ENCODE measurements around the gene PRLR. TPM values are rescaled to one million over a fixed set of nuclear protein-coding genes. Genes with fewer than 3 reads are reported as not detected.
"Not testable (repeated sequence)": the region's sequence is repeated elsewhere in the genome, so short reads cannot be mapped to it uniquely, and the experiment has no call there.

PRLR gene
- total RNA-seq, 4 donors from 2014 or later = 0.10 to 0.65 (median 0.39) TPM

DNA sequence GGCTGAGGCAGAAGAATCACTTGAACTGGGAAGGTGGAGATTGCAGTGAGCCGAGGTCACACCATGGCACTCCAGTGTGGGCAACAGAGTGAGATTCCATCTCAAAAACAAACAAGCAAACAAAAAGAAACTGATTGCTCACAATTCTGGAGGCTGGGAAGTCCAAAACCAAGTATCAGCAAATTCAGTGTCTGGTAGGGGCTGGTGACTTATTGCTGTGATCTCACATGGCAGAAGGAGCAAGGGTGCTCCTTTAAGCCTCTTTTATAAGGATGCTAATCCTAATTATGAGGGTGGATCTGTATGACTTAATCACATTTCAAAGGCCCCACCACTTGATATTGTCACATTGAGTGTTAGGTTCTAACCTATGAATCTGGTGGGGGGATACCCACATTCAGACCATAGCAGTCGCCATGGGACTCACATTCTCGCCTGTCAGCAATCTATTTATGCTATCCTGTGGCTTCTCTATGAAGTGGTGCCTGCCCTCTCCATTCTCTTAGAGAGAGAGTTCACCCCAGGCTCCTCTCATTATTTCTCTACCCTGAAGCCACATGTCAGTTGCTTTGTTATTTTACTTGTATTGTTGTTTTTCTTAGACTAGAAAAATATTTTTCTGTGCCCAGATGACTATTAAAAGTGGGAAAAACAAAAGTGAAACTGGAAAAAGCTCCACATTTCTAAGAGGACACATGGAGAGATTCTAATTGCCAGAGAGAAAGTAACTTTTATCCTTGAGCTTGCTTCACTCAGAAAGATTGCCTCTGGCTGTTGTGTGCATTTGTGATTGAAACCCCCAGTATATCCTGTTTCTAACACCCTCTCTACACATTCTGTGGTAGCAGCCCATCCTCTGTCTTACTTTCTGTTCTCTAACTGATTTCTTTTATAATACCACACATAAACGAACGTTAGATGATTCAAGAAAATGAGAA is 18.8 kb upstream of the PRLR start:
- Histone ChIP-seq H3K4me1 (no peaks in the 10 kb centered on the region), H3K4me3 (peak overlapping the region in 1 of 4 donors; percentile 26), H3K27me3 (no peaks in the 10 kb centered on the region), H3K27ac (no peak overlapping the region), H3K36me3 (no peaks in the 10 kb centered on the region), H3K9me3 (no peaks in the 10 kb centered on the region)
- no peak for TF ChIP-seq POLR2A (IDR thresholded peaks at IDR 0.05)
- intact Hi-C loops (cut with DNase I; ENCODE audit: low total_unique reads) (no loop called here), in situ Hi-C loops (cut with MboI; ENCODE audit: low sequenced_read_pairs in 4 of 4) (no loop called here)
- no peak for ATAC-seq
- no peak for DNase-seq

DNA sequence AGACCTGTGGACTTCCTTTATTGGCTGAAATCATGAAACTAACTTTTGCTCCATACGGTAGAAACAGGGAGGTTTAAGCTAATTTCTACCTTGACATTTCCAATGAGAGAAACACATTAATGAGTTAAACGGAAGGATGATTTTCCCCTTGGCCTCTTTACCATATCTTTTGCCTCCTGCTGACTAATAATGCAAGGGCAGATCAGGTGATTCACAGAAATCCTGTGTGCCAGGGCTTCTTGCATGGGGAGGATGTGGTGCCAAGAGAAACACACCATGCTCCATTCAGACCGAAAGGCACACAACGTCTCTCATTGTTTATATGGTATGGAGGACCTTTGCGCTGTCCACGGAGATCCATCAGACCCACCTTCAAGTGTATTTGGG is 17.4 kb upstream of the PRLR start:
- ATAC-seq = no peak
- Histone ChIP-seq H3K36me3 (no peaks in the 10 kb centered on the region), H3K27ac (no peak overlapping the region), H3K4me1 (no peaks in the 10 kb centered on the region), H3K9me3 (no peaks in the 10 kb centered on the region), H3K4me3 (no peak overlapping the region), H3K27me3 (no peaks in the 10 kb centered on the region)
- TF ChIP-seq POLR2A (IDR thresholded peaks at IDR 0.05) = no peak
- TF ChIP-seq, protein P1, sequence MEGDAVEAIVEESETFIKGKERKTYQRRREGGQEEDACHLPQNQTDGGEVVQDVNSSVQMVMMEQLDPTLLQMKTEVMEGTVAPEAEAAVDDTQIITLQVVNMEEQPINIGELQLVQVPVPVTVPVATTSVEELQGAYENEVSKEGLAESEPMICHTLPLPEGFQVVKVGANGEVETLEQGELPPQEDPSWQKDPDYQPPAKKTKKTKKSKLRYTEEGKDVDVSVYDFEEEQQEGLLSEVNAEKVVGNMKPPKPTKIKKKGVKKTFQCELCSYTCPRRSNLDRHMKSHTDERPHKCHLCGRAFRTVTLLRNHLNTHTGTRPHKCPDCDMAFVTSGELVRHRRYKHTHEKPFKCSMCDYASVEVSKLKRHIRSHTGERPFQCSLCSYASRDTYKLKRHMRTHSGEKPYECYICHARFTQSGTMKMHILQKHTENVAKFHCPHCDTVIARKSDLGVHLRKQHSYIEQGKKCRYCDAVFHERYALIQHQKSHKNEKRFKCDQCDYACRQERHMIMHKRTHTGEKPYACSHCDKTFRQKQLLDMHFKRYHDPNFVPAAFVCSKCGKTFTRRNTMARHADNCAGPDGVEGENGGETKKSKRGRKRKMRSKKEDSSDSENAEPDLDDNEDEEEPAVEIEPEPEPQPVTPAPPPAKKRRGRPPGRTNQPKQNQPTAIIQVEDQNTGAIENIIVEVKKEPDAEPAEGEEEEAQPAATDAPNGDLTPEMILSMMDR (IDR thresholded peaks at IDR 0.05 in 4 of 5, conservative IDR thresholded peaks at IDR 0.05 in 1 of 5) = no peak
- no peak for DNase-seq
- in situ Hi-C loops (cut with MboI; ENCODE audit: low sequenced_read_pairs in 4 of 4) = no loop called here
- intact Hi-C loops (cut with DNase I; ENCODE audit: low total_unique reads) = no loop called here

DNA sequence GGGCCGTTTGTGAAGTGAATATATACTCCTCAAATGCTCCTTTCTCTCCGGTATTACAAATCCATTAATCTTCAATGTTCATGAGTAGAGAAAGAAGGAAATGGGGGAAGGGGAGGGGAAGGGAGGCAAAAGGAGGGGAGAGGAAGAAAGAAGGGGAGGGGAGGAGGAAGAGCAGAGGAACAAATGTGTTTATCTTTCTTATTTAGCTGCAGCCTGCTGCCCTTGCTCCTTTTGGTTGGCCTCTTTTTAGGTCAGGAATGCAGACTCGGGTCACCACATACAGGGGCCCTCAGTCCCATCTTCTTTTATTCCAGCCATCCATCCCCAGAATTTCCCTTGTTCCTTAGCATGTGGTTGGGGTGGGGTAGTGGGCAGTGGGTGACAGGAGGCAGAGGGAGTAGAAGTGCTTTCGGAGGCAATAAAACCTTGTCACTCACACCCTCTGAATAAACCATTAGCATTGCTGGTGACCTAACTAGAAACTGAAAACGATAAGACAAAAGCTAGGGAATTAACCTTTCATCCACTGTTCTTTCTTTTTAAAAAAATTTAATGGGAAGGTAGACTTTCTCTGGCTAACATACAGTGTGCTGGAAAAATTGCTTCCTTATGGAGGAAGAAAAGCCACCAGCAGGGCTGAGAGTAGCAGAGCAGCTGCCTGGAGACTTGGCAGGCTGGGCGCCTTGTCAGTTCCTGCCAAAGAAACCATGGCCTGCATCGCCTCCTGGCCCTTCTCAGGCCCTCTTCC is 16.8 kb upstream of the PRLR start:
- Histone ChIP-seq H3K9me3 (no peaks in the 10 kb centered on the region), H3K27me3 (no peaks in the 10 kb centered on the region), H3K4me1 (no peaks in the 10 kb centered on the region), H3K36me3 (no peaks in the 10 kb centered on the region), H3K27ac (no peak overlapping the region), H3K4me3 (no peak overlapping the region)
- intact Hi-C loops (cut with DNase I; ENCODE audit: low total_unique reads) = no loop called here
- ATAC-seq = no peak
- TF ChIP-seq, protein P1 (IDR thresholded peaks at IDR 0.05 in 4 of 5, conservative IDR thresholded peaks at IDR 0.05 in 1 of 5) = no peak
- no peak for TF ChIP-seq POLR2A (IDR thresholded peaks at IDR 0.05)
- DNase-seq = no peak
- in situ Hi-C loops (cut with MboI; ENCODE audit: low sequenced_read_pairs in 4 of 4) = no loop called here

DNA sequence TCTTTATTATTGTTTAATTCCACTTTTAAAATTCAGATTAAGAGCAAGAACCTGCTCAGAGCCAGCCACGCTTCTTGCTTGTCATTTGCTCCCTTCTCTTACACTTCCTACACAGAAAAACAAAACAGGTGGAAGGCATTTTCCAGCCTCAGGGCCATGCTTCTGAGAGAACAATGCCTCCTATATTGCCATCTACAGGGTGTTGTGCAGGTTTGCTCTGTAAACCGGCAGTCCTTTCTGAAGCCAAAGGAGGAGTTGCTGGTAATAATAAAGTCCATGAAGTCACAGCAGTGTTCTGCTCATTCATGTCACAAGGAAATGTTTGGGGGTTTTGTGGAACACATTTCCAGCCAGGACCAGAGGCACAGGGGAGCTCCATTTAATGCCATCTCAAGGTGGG is 16.1 kb upstream of the PRLR start:
- Histone ChIP-seq H3K36me3 (no peaks in the 10 kb centered on the region), H3K9me3 (no peaks in the 10 kb centered on the region), H3K27ac (no peak overlapping the region), H3K4me3 (no peak overlapping the region), H3K4me1 (no peaks in the 10 kb centered on the region), H3K27me3 (no peaks in the 10 kb centered on the region)
- DNase-seq = no peak
- TF ChIP-seq, protein P1 (IDR thresholded peaks at IDR 0.05 in 4 of 5, conservative IDR thresholded peaks at IDR 0.05 in 1 of 5) = no peak
- TF ChIP-seq POLR2A (IDR thresholded peaks at IDR 0.05) = no peak
- in situ Hi-C loops (cut with MboI; ENCODE audit: low sequenced_read_pairs in 4 of 4) (no loop called here), intact Hi-C loops (cut with DNase I; ENCODE audit: low total_unique reads) (no loop called here)
- ATAC-seq = no peak

DNA sequence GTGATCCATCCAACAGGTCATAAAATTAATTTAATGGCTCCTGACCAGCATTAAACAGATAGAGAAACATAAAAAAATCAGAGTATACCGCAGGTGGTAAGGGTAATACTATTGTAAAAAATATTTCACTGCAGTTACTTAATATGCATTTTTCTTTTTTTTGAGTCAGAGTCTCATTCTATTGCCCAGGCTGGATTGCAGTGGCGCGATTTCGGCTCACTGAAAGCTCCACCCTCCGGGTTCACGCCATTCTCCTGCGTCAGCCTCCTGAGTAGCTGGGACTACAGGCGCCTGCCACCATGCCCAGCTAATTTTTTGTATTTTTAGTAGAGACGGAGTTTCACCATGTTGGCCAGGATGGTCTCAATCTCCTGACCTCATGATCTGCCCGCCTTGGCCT is 15.1 kb upstream of the PRLR start:
- DNase-seq; H3K27ac ChIP-seq; H3K27me3 ChIP-seq; H3K36me3 ChIP-seq; intact Hi-C loops (cut with DNase I; ENCODE audit: low total_unique reads); ATAC-seq; H3K4me3 ChIP-seq; H3K4me1 ChIP-seq; in situ Hi-C loops (cut with MboI; ENCODE audit: low sequenced_read_pairs in 4 of 4); H3K9me3 ChIP-seq: not testable (repeated sequence)

Data from gastrocnemius medialis (tissue), 4 donors.